Measurements from ENCODE around the gene FCHSD2. TPM values are rescaled to one million over a fixed set of nuclear protein-coding genes. Genes with fewer than 3 reads are reported as not detected.

Gene FCHSD2
- total and polyA plus RNA-seq, 10 donors, result 30.2 to 129 (median 69.7) TPM

- Histone ChIP-seq H3K4me1 (peaks cover 19 to 56% (median 36%) of the 10 kb centered on the region in 6 donors), H3K36me3 (no peaks in the 10 kb centered on the region), H3K27me3 (replicated peaks in 1 of 7) (no peaks in the 10 kb centered on the region), H3K4me3 (no peak overlapping the region), H3K27ac (peak overlapping the region in 3 of 8 donors; percentile 16 to 34 (median 22)), H3K9me3 (no peaks in the 10 kb centered on the region)
- TF ChIP-seq CTCF (IDR thresholded peaks at IDR 0.05 in 8 of 11, conservative IDR thresholded peaks at IDR 0.05 in 3 of 11) (peak in 2 of 11 experiments; percentile 8 to 20), POLR2AphosphoS5 (IDR thresholded peaks at IDR 0.05) (peak in 1 of 3 donors; percentile 30), POLR2A (IDR thresholded peaks at IDR 0.05) (no peak)
- no peak for DNase-seq
- intact Hi-C loops (cut with DNase I; ENCODE audit: low total_unique reads), result no loop called here
- WGBS, 5 donors, result 39 to 69% (median 50%) methylated on average over 3 of the region's 3 CpGs
Measured at GRCh38 chr11:73182824-73183321, 40.8 kb upstream of the FCHSD2 start.

- no peak overlapping the region for H3K4me3 ChIP-seq
Measured at GRCh38 chr11:73178681-73179080, 36.6 kb upstream of the FCHSD2 start.

GRCh38 chr11:73177778-73178539 is 35.8 kb upstream of the FCHSD2 start:
- H3K4me3 ChIP-seq, result no peak overlapping the region
- intact Hi-C loops (cut with DNase I; ENCODE audit: low total_unique reads), result loop anchor here (2.0 to 10.0 kb wide), 4 partner anchors 36 to 453 kb away; partner anchors contain the start of gene FCHSD2
- H3K27ac ChIP-seq, result peak overlapping the region; percentile 0 to 79 (median 74)
- no peaks in the 10 kb centered on the region for H3K36me3 ChIP-seq
- no peaks in the 10 kb centered on the region for H3K9me3 ChIP-seq
- WGBS, 5 donors, result 28 to 47% (median 33%) methylated on average over 8 to 15 of the region's 15 CpGs
- peak; percentile 96 for DNase-seq
- H3K4me1 ChIP-seq, result peaks cover 26 to 63% (median 49%) of the 10 kb centered on the region in 6 donors
- TF ChIP-seq POLR2AphosphoS5 (IDR thresholded peaks at IDR 0.05), result peak in 2 of 3 donors; percentile 75 to 84
- peak; percentile 67 to 97 (median 88) for TF ChIP-seq CTCF (IDR thresholded peaks at IDR 0.05 in 8 of 11, conservative IDR thresholded peaks at IDR 0.05 in 3 of 11)
- TF ChIP-seq POLR2A (IDR thresholded peaks at IDR 0.05), result no peak
- no peaks in the 10 kb centered on the region for H3K27me3 ChIP-seq (replicated peaks in 1 of 7)

More at GRCh38 chr11:73178681-73179080, 36.6 kb upstream of the FCHSD2 start:
- Histone ChIP-seq H3K27me3 (replicated peaks in 1 of 7) (no peaks in the 10 kb centered on the region), H3K9me3 (no peaks in the 10 kb centered on the region), H3K27ac (peak overlapping the region in 6 of 8 donors; percentile 0 to 79 (median 74)), H3K4me1 (peaks cover 21 to 62% (median 45%) of the 10 kb centered on the region in 6 donors), H3K36me3 (no peaks in the 10 kb centered on the region)
- intact Hi-C loops (cut with DNase I; ENCODE audit: low total_unique reads), result loop anchor here (2.0 to 10.0 kb wide), 4 partner anchors 36 to 454 kb away; partner anchors contain the start of gene FCHSD2
- no peak for TF ChIP-seq POLR2A (IDR thresholded peaks at IDR 0.05)
- no peak for TF ChIP-seq CTCF (IDR thresholded peaks at IDR 0.05 in 8 of 11, conservative IDR thresholded peaks at IDR 0.05 in 3 of 11)
- TF ChIP-seq POLR2AphosphoS5 (IDR thresholded peaks at IDR 0.05), result no peak
- 83 to 94% (median 90%) methylated on average over 4 of the region's 4 CpGs for WGBS, 5 donors
- peak; percentile 63 for DNase-seq

- Histone ChIP-seq H3K4me1 (peaks cover 30 to 67% (median 51%) of the 10 kb centered on the region in 6 donors), H3K36me3 (no peaks in the 10 kb centered on the region), H3K9me3 (no peaks in the 10 kb centered on the region), H3K27ac (peak overlapping the region in 7 of 8 donors; percentile 58 to 79 (median 74)), H3K4me3 (no peak overlapping the region), H3K27me3 (replicated peaks in 1 of 7) (no peaks in the 10 kb centered on the region)
- peak; percentile 57 to 75 (median 71) for TF ChIP-seq POLR2AphosphoS5 (IDR thresholded peaks at IDR 0.05)
- no peak for TF ChIP-seq POLR2A (IDR thresholded peaks at IDR 0.05)
- TF ChIP-seq CTCF (IDR thresholded peaks at IDR 0.05 in 8 of 11, conservative IDR thresholded peaks at IDR 0.05 in 3 of 11), result no peak
- 44 to 84% (median 72%) methylated on average over 3 of the region's 3 CpGs for WGBS, 5 donors
- DNase-seq, result peak; percentile 88
- intact Hi-C loops (cut with DNase I; ENCODE audit: low total_unique reads), result loop anchor here (5.0 to 10.0 kb wide), 3 partner anchors 35 to 453 kb away; partner anchors contain the start of gene FCHSD2
Measured at GRCh38 chr11:73177380-73177777, 35.3 kb upstream of the FCHSD2 start.
